Measurements from ENCODE around the gene HRH2.
"Not testable (repeated sequence)": the region's sequence is repeated elsewhere in the genome, so short reads cannot be mapped to it uniquely, and the experiment has no call there.

Gene HRH2

GRCh38 chr5:175657593-175658271, at the start of gene HRH2:
Gene HRH2 (plus strand): TSS chr5:175658071. CDS start chr5:175683234, 25,163 bp downstream.
- DNase-seq (ENCODE audit: low read depth in 1 of 2, low spot score in 1 of 2), result peak in 1 of 2 donors; percentile 31

- DNase-seq (ENCODE audit: low read depth in 1 of 2, low spot score in 1 of 2), result no peak
These were observed 48.3 kb upstream of the HRH2 start for GRCh38 chr5:175609526-175609925.

- no peak for DNase-seq (ENCODE audit: low read depth in 1 of 2, low spot score in 1 of 2)
These were observed 47.5 kb upstream of the HRH2 start for GRCh38 chr5:175610381-175610780.

- no peak for DNase-seq (ENCODE audit: low read depth in 1 of 2, low spot score in 1 of 2)
These were observed 47.0 kb upstream of the HRH2 start for GRCh38 chr5:175610898-175611297.

GRCh38 chr5:175614223-175614815, 43.6 kb upstream of the HRH2 start:
- no peak for DNase-seq (ENCODE audit: low read depth in 1 of 2, low spot score in 1 of 2)

- no peak for DNase-seq (ENCODE audit: low read depth in 1 of 2, low spot score in 1 of 2)
These were observed 43.0 kb upstream of the HRH2 start for GRCh38 chr5:175614861-175615260.

- no peak for DNase-seq (ENCODE audit: low read depth in 1 of 2, low spot score in 1 of 2)
These were observed 41.8 kb upstream of the HRH2 start for GRCh38 chr5:175616083-175616482.

- not testable (repeated sequence) for DNase-seq (ENCODE audit: low read depth in 1 of 2, low spot score in 1 of 2)
These were observed 41.3 kb upstream of the HRH2 start for GRCh38 chr5:175616527-175616926.

- no peak for DNase-seq (ENCODE audit: low read depth in 1 of 2, low spot score in 1 of 2)
These were observed 40.4 kb upstream of the HRH2 start for GRCh38 chr5:175617447-175617846.

GRCh38 chr5:175620527-175620926, 37.3 kb upstream of the HRH2 start:
- no peak for DNase-seq (ENCODE audit: low read depth in 1 of 2, low spot score in 1 of 2)

- no peak for DNase-seq (ENCODE audit: low read depth in 1 of 2, low spot score in 1 of 2)
These were observed 35.9 kb upstream of the HRH2 start for GRCh38 chr5:175621971-175622370.

GRCh38 chr5:175623088-175623487, 34.8 kb upstream of the HRH2 start:
- DNase-seq (ENCODE audit: low read depth in 1 of 2, low spot score in 1 of 2), result no peak

- DNase-seq (ENCODE audit: low read depth in 1 of 2, low spot score in 1 of 2), result no peak
These were observed 33.6 kb upstream of the HRH2 start for GRCh38 chr5:175624316-175624715.

GRCh38 chr5:175627005-175627404, 30.9 kb upstream of the HRH2 start:
- no peak for DNase-seq (ENCODE audit: low read depth in 1 of 2, low spot score in 1 of 2)

GRCh38 chr5:175627739-175628138, 30.1 kb upstream of the HRH2 start:
- no peak for DNase-seq (ENCODE audit: low read depth in 1 of 2, low spot score in 1 of 2)

- DNase-seq (ENCODE audit: low read depth in 1 of 2, low spot score in 1 of 2), result no peak
These were observed 29.2 kb upstream of the HRH2 start for GRCh38 chr5:175628668-175629067.

GRCh38 chr5:175629261-175629660, 28.6 kb upstream of the HRH2 start:
- DNase-seq (ENCODE audit: low read depth in 1 of 2, low spot score in 1 of 2), result no peak

- no peak for DNase-seq (ENCODE audit: low read depth in 1 of 2, low spot score in 1 of 2)
These were observed 28.1 kb upstream of the HRH2 start for GRCh38 chr5:175629793-175630192.

GRCh38 chr5:175635854-175636584, 21.9 kb upstream of the HRH2 start:
- DNase-seq (ENCODE audit: low read depth in 1 of 2, low spot score in 1 of 2), result no peak

- no peak for DNase-seq (ENCODE audit: low read depth in 1 of 2, low spot score in 1 of 2)
These were observed 19.6 kb upstream of the HRH2 start for GRCh38 chr5:175638305-175638704.

GRCh38 chr5:175640106-175640775, 17.6 kb upstream of the HRH2 start:
- DNase-seq (ENCODE audit: low read depth in 1 of 2, low spot score in 1 of 2), result no peak

GRCh38 chr5:175642998-175643397, 14.9 kb upstream of the HRH2 start:
- no peak for DNase-seq (ENCODE audit: low read depth in 1 of 2, low spot score in 1 of 2)

Measured in stimulated activated CD4-positive, alpha-beta T cell treated with anti-CD3 and anti-CD28 coated beads, Interleukin-15, amount 100 ng/mL, for 1 hour (primary cell).